ENCODE data around the gene APP. TPM values are rescaled to one million over a fixed set of nuclear protein-coding genes. Genes with fewer than 3 reads are reported as not detected.

APP gene
- total RNA-seq, 5 donors from 2014 or later (not counting 1 experiment from before 2014, with no cell fraction given): 33.7 to 44.7 (median 37.5) TPM

DNA sequence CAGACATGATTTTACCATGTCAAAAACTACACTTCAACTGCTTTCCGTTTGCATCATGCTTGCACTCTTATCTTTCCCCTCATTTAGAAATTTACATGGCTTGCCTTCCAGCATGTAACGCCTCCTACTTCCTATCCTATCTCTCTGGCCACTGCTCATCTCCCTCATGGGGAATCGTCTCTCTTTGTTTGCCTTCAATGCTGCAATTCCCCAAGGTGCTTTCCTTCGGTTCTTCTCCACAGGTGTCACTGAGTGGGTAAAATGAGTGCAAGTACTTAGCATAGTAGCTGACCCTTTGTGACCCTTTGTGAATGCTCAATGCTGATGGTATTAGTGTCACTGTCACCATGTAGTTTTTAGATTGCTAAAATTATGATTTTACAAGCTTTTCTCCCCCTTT lies 63.1 kb downstream of the APP start:
- Histone ChIP-seq H3K4me3 (ENCODE audit: control insufficient read depth in 1 of 2, extremely low read depth in 1 of 2, low read length in 1 of 2) (no peak overlapping the region), H3K4me1 (ENCODE audit: control insufficient read depth in 1 of 2, extremely low read depth in 1 of 2, insufficient read depth in 2 of 2, low read length in 2 of 2) (no peaks in the 10 kb centered on the region), H3K9me3 (no peaks in the 10 kb centered on the region), H3K27ac (ENCODE audit: low read length) (no peak overlapping the region), H3K36me3 (ENCODE audit: control insufficient read depth in 2 of 2, extremely low read depth in 1 of 2, insufficient read depth in 1 of 2, low read length in 1 of 2) (no peaks in the 10 kb centered on the region), H3K27me3 (replicated peaks in 1 of 2; ENCODE audit: control insufficient read depth in 2 of 2, extremely low read depth in 1 of 2, insufficient read depth in 2 of 2, low read length in 1 of 2) (no peaks in the 10 kb centered on the region)
- no peaks in the 10 kb centered on the region for H3K27me3 Mint-ChIP-seq
- no peak for DNase-seq
- no peaks in the 10 kb centered on the region for H3K4me1 Mint-ChIP-seq
- ATAC-seq (replicated peaks in 1 of 4): no peak
- ChIA-PET POLR2A (no interaction called here), CTCF (no interaction called here)
- peaks cover 0 to 2% (median 0%) of the 10 kb centered on the region in 3 donors for H3K9me3 Mint-ChIP-seq
- peaks cover 44% of the 10 kb centered on the region for H3K36me3 Mint-ChIP-seq
- no peak overlapping the region for H3K4me3 Mint-ChIP-seq
- no peak overlapping the region for H3K27ac Mint-ChIP-seq
- WGBS (ENCODE audit: insufficient coverage): 60% methylated on average over 2 of the region's 4 CpGs

DNA sequence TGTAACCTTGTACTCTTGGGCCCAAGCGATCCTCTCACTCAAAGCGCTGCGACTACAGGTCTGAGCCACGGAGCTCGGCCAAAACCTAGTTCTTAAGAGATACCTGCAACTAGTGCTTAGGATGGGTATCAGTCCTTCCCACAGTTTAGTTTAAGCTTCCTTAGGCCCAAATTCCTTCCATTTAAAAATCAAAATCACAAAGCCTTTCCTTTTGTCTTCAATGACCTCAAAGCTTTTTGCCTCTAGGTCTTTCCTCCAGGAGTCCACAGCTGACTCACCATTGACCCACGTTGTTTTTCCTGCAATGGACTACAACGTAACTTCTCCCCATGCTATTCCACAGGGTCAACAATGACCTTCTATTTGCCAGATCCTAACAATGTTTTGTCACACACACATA lies 64.0 kb downstream of the APP start:
- Mint-ChIP-seq H3K4me1 (no peaks in the 10 kb centered on the region), H3K36me3 (peaks cover 44% of the 10 kb centered on the region), H3K4me3 (no peak overlapping the region), H3K9me3 (peaks cover 0 to 2% (median 0%) of the 10 kb centered on the region in 3 donors), H3K27me3 (no peaks in the 10 kb centered on the region), H3K27ac (no peak overlapping the region)
- no peaks in the 10 kb centered on the region for H3K4me1 ChIP-seq (ENCODE audit: control insufficient read depth in 1 of 2, extremely low read depth in 1 of 2, insufficient read depth in 2 of 2, low read length in 2 of 2)
- ChIA-PET POLR2A (no interaction called here), CTCF (no interaction called here)
- no peak overlapping the region for H3K27ac ChIP-seq (ENCODE audit: low read length)
- H3K36me3 ChIP-seq (ENCODE audit: control insufficient read depth in 2 of 2, extremely low read depth in 1 of 2, insufficient read depth in 1 of 2, low read length in 1 of 2): no peaks in the 10 kb centered on the region
- 92% methylated on average over 7 of the region's 7 CpGs for WGBS (ENCODE audit: insufficient coverage)
- DNase-seq (no peak), ATAC-seq (replicated peaks in 1 of 4) (no peak)
- H3K9me3 ChIP-seq: no peaks in the 10 kb centered on the region
- H3K4me3 ChIP-seq (ENCODE audit: control insufficient read depth in 1 of 2, extremely low read depth in 1 of 2, low read length in 1 of 2): no peak overlapping the region
- no peaks in the 10 kb centered on the region for H3K27me3 ChIP-seq (replicated peaks in 1 of 2; ENCODE audit: control insufficient read depth in 2 of 2, extremely low read depth in 1 of 2, insufficient read depth in 2 of 2, low read length in 1 of 2)

DNA sequence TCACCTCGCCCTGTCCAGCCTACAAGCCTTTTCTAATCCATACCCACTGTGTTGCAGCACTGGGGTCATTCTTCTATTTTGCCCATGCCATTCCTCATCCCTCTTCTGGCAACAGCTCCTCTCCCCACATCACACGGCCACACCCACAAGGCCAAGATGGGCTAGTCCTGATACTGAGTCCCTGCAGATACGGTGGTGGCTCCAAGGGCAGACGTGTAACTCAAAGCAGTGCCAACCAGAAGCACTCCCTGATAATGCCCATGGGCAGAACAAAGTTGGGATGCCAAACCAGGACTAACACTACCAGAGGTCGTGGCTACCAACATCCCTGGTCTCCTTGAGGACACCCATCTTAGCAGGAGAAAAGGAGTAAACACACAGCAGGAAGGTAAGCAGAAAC lies 64.8 kb downstream of the APP start:
- ATAC-seq (replicated peaks in 1 of 4) (no peak), DNase-seq (no peak)
- no peaks in the 10 kb centered on the region for H3K27me3 Mint-ChIP-seq
- H3K36me3 ChIP-seq (ENCODE audit: control insufficient read depth in 2 of 2, extremely low read depth in 1 of 2, insufficient read depth in 1 of 2, low read length in 1 of 2): no peaks in the 10 kb centered on the region
- H3K4me3 ChIP-seq (ENCODE audit: control insufficient read depth in 1 of 2, extremely low read depth in 1 of 2, low read length in 1 of 2): no peak overlapping the region
- no peaks in the 10 kb centered on the region for H3K27me3 ChIP-seq (replicated peaks in 1 of 2; ENCODE audit: control insufficient read depth in 2 of 2, extremely low read depth in 1 of 2, insufficient read depth in 2 of 2, low read length in 1 of 2)
- POLR2A ChIA-PET: no interaction called here
- no peak overlapping the region for H3K4me3 Mint-ChIP-seq
- peaks cover 0 to under 1% (median under 1%) of the 10 kb centered on the region in 3 donors for H3K4me1 Mint-ChIP-seq
- CTCF ChIA-PET: no interaction called here
- peaks cover 0 to 2% (median 0%) of the 10 kb centered on the region in 3 donors for H3K9me3 Mint-ChIP-seq
- H3K9me3 ChIP-seq: no peaks in the 10 kb centered on the region
- H3K4me1 ChIP-seq (ENCODE audit: control insufficient read depth in 1 of 2, extremely low read depth in 1 of 2, insufficient read depth in 2 of 2, low read length in 2 of 2): no peaks in the 10 kb centered on the region
- WGBS (ENCODE audit: insufficient coverage): 80% methylated on average over 1 of the region's 5 CpGs
- peaks cover 38% of the 10 kb centered on the region for H3K36me3 Mint-ChIP-seq
- no peak overlapping the region for H3K27ac Mint-ChIP-seq
- no peak overlapping the region for H3K27ac ChIP-seq (ENCODE audit: low read length)

DNA sequence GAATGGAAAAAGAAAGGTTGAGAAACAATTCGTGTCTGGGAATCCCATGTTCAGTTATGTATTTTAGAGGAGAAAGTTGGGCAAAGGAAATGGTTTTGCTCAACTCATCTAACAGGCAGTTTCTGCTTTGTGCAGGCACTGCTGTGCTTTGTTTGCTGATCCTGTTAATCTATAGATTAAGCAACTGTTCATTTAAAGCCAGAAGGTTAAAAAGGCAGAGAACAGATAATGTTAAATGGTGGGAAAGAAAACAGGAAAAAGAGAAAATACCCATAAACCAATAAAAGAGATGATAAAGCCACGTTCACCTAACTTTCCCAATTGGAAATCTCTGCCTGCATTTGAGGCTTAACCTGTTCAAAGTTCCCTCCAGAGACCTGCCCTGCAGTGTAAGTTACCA lies 70.0 kb downstream of the APP start:
- no peak overlapping the region for H3K27ac Mint-ChIP-seq
- H3K4me3 ChIP-seq (ENCODE audit: control insufficient read depth in 1 of 2, extremely low read depth in 1 of 2, low read length in 1 of 2): no peak overlapping the region
- no peaks in the 10 kb centered on the region for H3K9me3 ChIP-seq
- H3K27me3 Mint-ChIP-seq: no peaks in the 10 kb centered on the region
- H3K36me3 Mint-ChIP-seq: peaks cover 17% of the 10 kb centered on the region
- ATAC-seq (replicated peaks in 1 of 4) (no peak), DNase-seq (no peak)
- no CpG with 5 or more reads among the region's 2 CpGs for WGBS (ENCODE audit: insufficient coverage)
- no peak overlapping the region for H3K4me3 Mint-ChIP-seq
- CTCF ChIA-PET: no interaction called here
- H3K27me3 ChIP-seq (replicated peaks in 1 of 2; ENCODE audit: control insufficient read depth in 2 of 2, extremely low read depth in 1 of 2, insufficient read depth in 2 of 2, low read length in 1 of 2): no peaks in the 10 kb centered on the region
- H3K4me1 Mint-ChIP-seq: peaks cover 0 to 2% (median 2%) of the 10 kb centered on the region in 3 donors
- H3K27ac ChIP-seq (ENCODE audit: low read length): no peak overlapping the region
- H3K9me3 Mint-ChIP-seq: peaks cover 0 to 2% (median 0%) of the 10 kb centered on the region in 3 donors
- H3K36me3 ChIP-seq (ENCODE audit: control insufficient read depth in 2 of 2, extremely low read depth in 1 of 2, insufficient read depth in 1 of 2, low read length in 1 of 2): no peaks in the 10 kb centered on the region
- H3K4me1 ChIP-seq (ENCODE audit: control insufficient read depth in 1 of 2, extremely low read depth in 1 of 2, insufficient read depth in 2 of 2, low read length in 2 of 2): no peaks in the 10 kb centered on the region
- POLR2A ChIA-PET: no interaction called here

DNA sequence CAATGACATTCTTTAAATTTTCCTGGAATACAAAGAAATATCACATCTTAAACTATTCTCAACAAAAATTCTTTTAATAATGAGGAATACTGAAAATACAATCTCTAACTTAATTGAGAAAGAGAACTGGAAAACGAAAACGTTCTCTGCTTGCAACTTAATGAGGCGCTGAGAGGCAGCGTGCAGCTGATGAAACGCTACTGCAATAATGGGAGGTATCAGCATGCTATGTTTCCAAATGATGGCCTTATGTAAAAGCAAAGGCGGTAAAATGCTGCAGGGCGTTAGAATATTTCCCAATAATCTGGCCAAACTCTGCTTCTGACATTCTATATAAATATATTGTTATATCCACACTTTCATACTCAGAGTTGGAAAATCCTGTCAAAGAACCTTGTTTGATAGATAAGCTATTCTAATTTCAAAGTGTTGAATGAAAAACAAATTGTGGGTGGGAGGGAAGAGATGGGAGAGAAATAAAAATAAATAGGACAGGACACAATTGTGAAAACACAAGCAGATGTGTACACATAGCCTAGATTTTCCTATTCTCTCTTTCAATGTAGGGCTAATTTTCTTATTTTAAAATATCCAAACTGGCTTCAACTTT lies 70.9 kb downstream of the APP start:
- 84% methylated on average over 5 of the region's 7 CpGs for WGBS (ENCODE audit: insufficient coverage)
- no peak for DNase-seq
- CTCF ChIA-PET: no interaction called here

DNA sequence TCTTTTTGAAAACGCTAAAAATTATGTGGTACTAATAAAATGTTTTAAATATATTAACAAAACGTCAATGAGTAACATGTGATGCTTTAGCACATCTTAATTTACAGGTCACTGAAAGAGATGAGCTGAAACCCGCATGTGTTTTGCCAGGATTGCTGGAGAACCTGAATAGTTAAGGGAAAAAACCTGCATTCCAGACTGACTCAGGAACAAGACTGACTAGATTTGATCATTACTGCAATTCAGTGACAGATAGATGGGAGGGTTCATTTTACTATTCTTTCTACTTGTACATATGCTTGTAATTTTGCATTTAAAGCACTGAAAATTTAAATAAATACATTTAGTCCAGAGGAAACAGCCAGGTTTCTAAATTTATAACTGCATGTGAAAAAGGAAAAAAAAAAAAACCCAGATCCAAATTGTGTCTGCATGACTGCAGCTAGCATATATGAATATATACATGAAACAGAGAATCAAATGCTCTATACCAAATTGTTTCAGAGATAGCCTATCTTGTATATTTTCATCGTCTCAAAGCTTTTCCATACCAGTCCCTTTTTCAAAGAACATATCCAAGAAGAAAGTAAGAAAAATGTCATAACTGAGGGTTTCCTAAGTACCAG lies 71.7 kb downstream of the APP start:
- H3K27me3 Mint-ChIP-seq: no peaks in the 10 kb centered on the region
- Histone ChIP-seq H3K4me1 (ENCODE audit: control insufficient read depth in 1 of 2, extremely low read depth in 1 of 2, insufficient read depth in 2 of 2, low read length in 2 of 2) (no peaks in the 10 kb centered on the region), H3K4me3 (ENCODE audit: control insufficient read depth in 1 of 2, extremely low read depth in 1 of 2, low read length in 1 of 2) (no peak overlapping the region), H3K9me3 (no peaks in the 10 kb centered on the region), H3K27ac (ENCODE audit: low read length) (no peak overlapping the region), H3K36me3 (ENCODE audit: control insufficient read depth in 2 of 2, extremely low read depth in 1 of 2, insufficient read depth in 1 of 2, low read length in 1 of 2) (no peaks in the 10 kb centered on the region), H3K27me3 (replicated peaks in 1 of 2; ENCODE audit: control insufficient read depth in 2 of 2, extremely low read depth in 1 of 2, insufficient read depth in 2 of 2, low read length in 1 of 2) (no peaks in the 10 kb centered on the region)
- ATAC-seq (replicated peaks in 1 of 4): no peak
- ChIA-PET POLR2A (no interaction called here), CTCF (no interaction called here)
- no CpG with 5 or more reads among the region's 4 CpGs for WGBS (ENCODE audit: insufficient coverage)
- no peak for DNase-seq
- H3K4me1 Mint-ChIP-seq: peaks cover 0 to 2% (median 2%) of the 10 kb centered on the region in 3 donors
- no peak overlapping the region for H3K27ac Mint-ChIP-seq
- H3K4me3 Mint-ChIP-seq: no peak overlapping the region
- peaks cover 10% of the 10 kb centered on the region for H3K36me3 Mint-ChIP-seq
- peaks cover 0 to 2% (median 0%) of the 10 kb centered on the region in 3 donors for H3K9me3 Mint-ChIP-seq

More for the DNA sequence above, 70.9 kb downstream of the APP start:
- ATAC-seq (replicated peaks in 1 of 4): no peak
- peaks cover 0 to 2% (median 2%) of the 10 kb centered on the region in 3 donors for H3K4me1 Mint-ChIP-seq
- Histone ChIP-seq H3K27me3 (replicated peaks in 1 of 2; ENCODE audit: control insufficient read depth in 2 of 2, extremely low read depth in 1 of 2, insufficient read depth in 2 of 2, low read length in 1 of 2) (no peaks in the 10 kb centered on the region), H3K9me3 (no peaks in the 10 kb centered on the region), H3K27ac (ENCODE audit: low read length) (no peak overlapping the region), H3K4me1 (ENCODE audit: control insufficient read depth in 1 of 2, extremely low read depth in 1 of 2, insufficient read depth in 2 of 2, low read length in 2 of 2) (no peaks in the 10 kb centered on the region), H3K36me3 (ENCODE audit: control insufficient read depth in 2 of 2, extremely low read depth in 1 of 2, insufficient read depth in 1 of 2, low read length in 1 of 2) (no peaks in the 10 kb centered on the region), H3K4me3 (ENCODE audit: control insufficient read depth in 1 of 2, extremely low read depth in 1 of 2, low read length in 1 of 2) (no peak overlapping the region)
- peaks cover 18% of the 10 kb centered on the region for H3K36me3 Mint-ChIP-seq
- peaks cover 0 to 2% (median 0%) of the 10 kb centered on the region in 3 donors for H3K9me3 Mint-ChIP-seq
- no peaks in the 10 kb centered on the region for H3K27me3 Mint-ChIP-seq
- no peak overlapping the region for H3K4me3 Mint-ChIP-seq
- POLR2A ChIA-PET: no interaction called here
- no peak overlapping the region for H3K27ac Mint-ChIP-seq

Measured in T-cell (primary cell).